Glomerular visceral epithelial cell (primary cell): ENCODE results near the gene USP22.
A peak's percentile ranks its signal among the peaks of the same experiment; 100 is the strongest.

ENCODE experiments used
- DNase-seq: peaks from one replicate; pipeline ENCODE4 v3.0.0-alpha.2; 2016; ENCODE audit errors: extremely low spot score

USP22 gene

GRCh38 chr17:21001111-21001812 lies 41.5 kb downstream of the USP22 start:
- no peak for DNase-seq

- no peak for DNase-seq
Observed at GRCh38 chr17:20999841-21000532, 42.8 kb downstream of the USP22 start.

- DNase-seq, result no peak
Observed at GRCh38 chr17:20999044-20999573, 43.7 kb downstream of the USP22 start.

GRCh38 chr17:20998571-20999043 lies 44.2 kb downstream of the USP22 start:
- no peak for DNase-seq

GRCh38 chr17:20997711-20998570 lies 44.9 kb downstream of the USP22 start:
- no peak for DNase-seq

GRCh38 chr17:20996724-20997615 lies 45.8 kb downstream of the USP22 start:
- no peak for DNase-seq

GRCh38 chr17:20995873-20996723 lies 46.7 kb downstream of the USP22 start:
- DNase-seq, result no peak

GRCh38 chr17:20995164-20995872 lies 47.5 kb downstream of the USP22 start:
- no peak for DNase-seq

- DNase-seq, result no peak
Observed at GRCh38 chr17:20994779-20995149, 48.0 kb downstream of the USP22 start.

- no peak for DNase-seq
Observed at GRCh38 chr17:20993863-20994778, 48.7 kb downstream of the USP22 start.

GRCh38 chr17:20992987-20993862 lies 49.6 kb downstream of the USP22 start:
- peak; percentile 69 for DNase-seq

GRCh38 chr17:20992416-20992815 lies 50.4 kb downstream of the USP22 start:
- no peak for DNase-seq

- no peak for DNase-seq
Observed at GRCh38 chr17:20991276-20992037, 51.4 kb downstream of the USP22 start.

GRCh38 chr17:20989991-20990855 lies 52.6 kb downstream of the USP22 start:
- no peak for DNase-seq

- DNase-seq, result no peak
Observed at GRCh38 chr17:20989481-20989880, 53.3 kb downstream of the USP22 start.

GRCh38 chr17:20988896-20989295 lies 53.9 kb downstream of the USP22 start:
- no peak for DNase-seq
